Astrocyte (in vitro differentiated cells and primary cell): ENCODE results near the gene REG1A.

Experiments
- CTCF ChIP-seq: IDR thresholded peaks from 2 replicates; pipeline ENCODE4 v1.5.1; 2011; ENCODE audit warnings: low read depth, mild to moderate bottlenecking, inconsistent platforms, low read length, moderate library complexity; ENCODE audit not compliant: insufficient read depth
- EZH2 ChIP-seq: IDR thresholded peaks from 2 replicates; pipeline ENCODE4 v1.6.1; 2012; ENCODE audit warnings: mild to moderate bottlenecking, low read length, inconsistent platforms; ENCODE audit not compliant: insufficient read depth

GRCh38 chr2:79097843-79098242 is 22.4 kb upstream of the REG1A start:
- TF ChIP-seq CTCF (no peak), EZH2 (no peak)
